K562 (cell line): Measurements from ENCODE around the gene STX11. TPM values are rescaled to one million over a fixed set of nuclear protein-coding genes. Genes with fewer than 3 reads are reported as not detected.

ENCODE experiments used
- ATAC-seq: fragments of 200-7000 bp; cut with Tn5 transposase; 3 replicates; pipeline ENCODE4 v1.9.1; 2020; ENCODE audit warnings: moderate library complexity
- BruUV-seq: library from RNA; stranded (reverse); fragments of 400-500 nt; replicated peaks from 2 replicates; lab custom pipeline; 2021; lab: Mats Ljungman, UMichigan
- CTCF ChIA-PET: fragments of 300-600 bp; formaldehyde crosslinking; extraction: SDS; loops from one replicate; lab custom pipeline; 2021; ENCODE audit warnings: low intra/inter-chr PET ratio; lab: Yijun Ruan, JAX
- POLR2A ChIA-PET: fragments of 300-600, 350-650 bp; sonication (Branson Sonifier 250); formaldehyde crosslinking; extraction: SDS; loops from one replicate; lab custom pipeline; 2021; ENCODE audit warnings: antibody characterized with exemption, inconsistent platforms; lab: Yijun Ruan, JAX
- DNase-seq, 4 experiments: peaks; one replicate each; pipeline versions ENCODE4 v3.0.0 to v3.0.0-alpha.2; 2011 to 2018; ENCODE audit warnings: low spot score in 3 of 4, mixed read lengths in 3 of 4; ENCODE audit errors: extremely low read depth in 1 of 4
- FAIRE-seq: peaks from 2 replicates; lab custom pipeline; 2011; peaks lifted over from hg19 to GRCh38; lab: Jason Lieb, UNC
- H2AFZ ChIP-seq: 2 replicates; pipeline ENCODE4 v1.6.0; 2011; ENCODE audit warnings: low read depth, low read length, control low read depth, inconsistent platforms
- H3K27ac ChIP-seq: fragments of 200-600 bp; 3 replicates; pipeline ENCODE4 v1.8.0; 2011; ENCODE audit warnings: low read depth, mild to moderate bottlenecking, control low read depth, inconsistent platforms, low read length, moderate library complexity, mixed read lengths; ENCODE audit errors: extremely low read depth
- H3K27me3 ChIP-seq, 2 experiments: fragments of 300-600 bp in 1 of 2; 2 replicates in 1 of 2; 3 replicates in 1 of 2; pipeline versions ENCODE4 v1.6.0 to v1.8.0; 2011; ENCODE audit warnings: inconsistent platforms in 2 of 2, low read length in 2 of 2, mild to moderate bottlenecking in 1 of 2, mixed read lengths in 1 of 2, moderate library complexity in 1 of 2; ENCODE audit not compliant: control insufficient read depth in 2 of 2, insufficient read depth in 2 of 2
- H3K36me3 ChIP-seq: fragments of 300-600 bp; 3 replicates; pipeline ENCODE4 v1.8.0; 2011; ENCODE audit warnings: mild to moderate bottlenecking, low read length, inconsistent platforms; ENCODE audit not compliant: control insufficient read depth, insufficient read depth
- H3K4me1 ChIP-seq, 2 experiments: fragments of 200-600 bp in 1 of 2; replicated peaks in 1 of 2; 2 replicates in 1 of 2; 3 replicates in 1 of 2; pipeline versions ENCODE4 v1.5.1 to v1.8.0; 2011; ENCODE audit warnings: inconsistent platforms in 2 of 2, low read length in 2 of 2, mild to moderate bottlenecking in 1 of 2, mixed read lengths in 1 of 2, moderate library complexity in 1 of 2; ENCODE audit not compliant: control insufficient read depth in 2 of 2, insufficient read depth in 2 of 2
- H3K4me2 ChIP-seq: 2 replicates; pipeline ENCODE4 v1.6.1; 2011; ENCODE audit warnings: low read length, control low read depth, inconsistent platforms, mixed read lengths; ENCODE audit not compliant: insufficient read depth
- H3K4me3 ChIP-seq: fragments of 200-600 bp; sonication (generic), shearing (Covaris generic); 2 replicates; pipeline ENCODE4 v1.5.1; 2016; ENCODE audit warnings: control low read depth, inconsistent platforms
- H3K79me2 ChIP-seq: fragments of 200-600 bp; 3 replicates; pipeline ENCODE4 v1.8.0; 2011; ENCODE audit warnings: low read length, inconsistent platforms; ENCODE audit not compliant: control insufficient read depth, insufficient read depth
- H3K9ac ChIP-seq, 2 experiments: 2 replicates each; pipeline versions ENCODE4 v1.6.0 to v1.6.1; 2011; ENCODE audit warnings: low read depth in 2 of 2, low read length in 2 of 2, control low read depth in 1 of 2, inconsistent platforms in 1 of 2, mild to moderate bottlenecking in 1 of 2, mixed read lengths in 1 of 2; ENCODE audit not compliant: insufficient read depth in 1 of 2
- H3K9me1 ChIP-seq: one replicate; pipeline ENCODE4 v1.6.0; 2011; ENCODE audit warnings: inconsistent platforms, mild to moderate bottlenecking, low read length, moderate library complexity; ENCODE audit not compliant: control insufficient read depth, insufficient read depth
- H3K9me3 ChIP-seq: replicated peaks from 2 replicates; pipeline ENCODE4 v1.5.1; 2011; ENCODE audit warnings: low read depth, low read length, inconsistent platforms; ENCODE audit not compliant: control insufficient read depth, insufficient read depth
- H4K20me1 ChIP-seq: replicated peaks from 2 replicates; pipeline ENCODE4 v1.6.1; 2011; ENCODE audit warnings: low read length, inconsistent platforms, mixed read lengths; ENCODE audit not compliant: control insufficient read depth, insufficient read depth
- ARID2 ChIP-seq: fragments of 450-650 bp; IDR thresholded peaks from 2 replicates; pipeline ENCODE4 v1.6.1; 2017; ENCODE audit warnings: antibody characterized with exemption, mild to moderate bottlenecking
- CCNT2 ChIP-seq: IDR thresholded peaks from 2 replicates; pipeline ENCODE4 v1.6.1; 2011; ENCODE audit warnings: borderline replicate concordance, low read depth, mild to moderate bottlenecking, moderate library complexity, mixed read lengths, low read length; ENCODE audit not compliant: insufficient read length; ENCODE audit errors: extremely low read depth
- CTCF ChIP-seq, 3 experiments: IDR thresholded peaks in 2 of 3; conservative IDR thresholded peaks in 1 of 3; 2 replicates each; pipeline ENCODE4 v1.5.1; 2011 to 2012; ENCODE audit warnings: low read length in 3 of 3, mild to moderate bottlenecking in 3 of 3, control low read depth in 2 of 3, improper control_type of control experiment in 1 of 3, inconsistent platforms in 1 of 3, low read depth in 1 of 3, mixed read lengths in 1 of 3, moderate library complexity in 1 of 3; ENCODE audit not compliant: insufficient read depth in 2 of 3
- IFI16 ChIP-seq: fragments of 250-450 bp; sonication (Bioruptor Pico); IDR thresholded peaks from 2 replicates; pipeline ENCODE4 v2.1.2; 2022; ENCODE audit warnings: mild to moderate bottlenecking, inconsistent platforms
- MAZ ChIP-seq, 2 experiments: fragments of 450-650 bp in 1 of 2; sonication (generic) in 1 of 2; formaldehyde crosslinking; IDR thresholded peaks in 1 of 2; conservative IDR thresholded peaks in 1 of 2; 2 replicates each; pipeline versions ENCODE4 v1.4.0 to v1.5.0; 2020; ENCODE audit warnings: mild to moderate bottlenecking in 1 of 2, missing genetic modification reagents in 1 of 2
- NR3C1 ChIP-seq: sonication (generic); formaldehyde crosslinking; IDR thresholded peaks from 2 replicates; pipeline ENCODE4 v1.8.1; 2022; ENCODE audit warnings: missing genetic modification reagents
- RAD21 ChIP-seq, 2 experiments: fragments of 250-450 bp in 1 of 2; fragments of 450-650 bp in 1 of 2; sonication (Bioruptor Pico) in 1 of 2; formaldehyde crosslinking in 1 of 2; IDR thresholded peaks in 1 of 2; conservative IDR thresholded peaks in 1 of 2; 2 replicates each; pipeline versions ENCODE4 v1.4.0 to v1.8.0; 2020 to 2022; ENCODE audit warnings: mild to moderate bottlenecking in 2 of 2, moderate library complexity in 1 of 2
- REST ChIP-seq, 2 experiments: fragments of 450-650 bp; formaldehyde crosslinking in 1 of 2; IDR thresholded peaks; 2 replicates each; pipeline versions ENCODE4 v1.4.0 to v1.6.1; 2014 to 2020; ENCODE audit warnings: mild to moderate bottlenecking in 2 of 2, borderline replicate concordance in 1 of 2, low read depth in 1 of 2
- SIN3A ChIP-seq, 2 experiments: fragments of 150-350 bp in 1 of 2; IDR thresholded peaks; 2 replicates each; pipeline ENCODE4 v1.6.1; 2011 to 2016; ENCODE audit warnings: borderline replicate concordance in 2 of 2, low read depth in 2 of 2, low read length in 2 of 2, mild to moderate bottlenecking in 2 of 2, moderate library complexity in 2 of 2; ENCODE audit not compliant: control insufficient read depth in 1 of 2
- ZEB2 ChIP-seq: fragments of 450-650 bp; IDR thresholded peaks from 2 replicates; pipeline ENCODE4 v1.6.1; 2016
- WGBS: fragments of 100-300 bp; shearing (Covaris generic); methylation state at CpG from one replicate; pipeline ENCODE4 v1.1.6; 2016; ENCODE audit warnings: low coverage, mixed read lengths; ENCODE audit not compliant: insufficient coverage; ENCODE audit errors: missing lambda C conversion rate; 5-methylcytosine and 5-hydroxymethylcytosine counted together
- in situ Hi-C: fragments of 300-500 bp; cut with MboI; formaldehyde crosslinking; loops from 4 replicates; pipeline ENCODE4 v1.15.0; 2018; ENCODE audit warnings: inconsistent platforms, mixed read lengths
- intact Hi-C: fragments of 100-400 bp; cut with micrococcal nuclease; formaldehyde crosslinking; loops from 2 replicates; pipeline ENCODE4 v1.14.2; 2022
- polyA plus RNA-seq, 8 experiments: library from polyadenylated mRNA; depleted of rRNA in 4 of 8; stranded (reverse) in 5 of 8; unstranded in 3 of 8; fragments of >200 nt; fragmentation: Nextera tagmentation in 2 of 8; fragmentation: Illumina TruSeq in 1 of 8; extraction: Ambion mirVana in 2 of 8; extraction: Trizol in 1 of 8; gene quantifications; 2 replicates each; pipeline versions ENCODE4 v1.2.1 to v1.2.3, GENCODE V29; 2011 to 2014; ENCODE audit warnings: inconsistent platforms in 1 of 8, missing spikeins in 1 of 8
- total RNA-seq, 7 experiments: library from RNA; depleted of rRNA in 6 of 7; stranded (reverse); fragments of >200 nt in 6 of 7; fragmentation: Illumina TruSeq in 2 of 7; extraction: Trizol in 2 of 7; gene quantifications; 2 replicates each; pipeline versions ENCODE4 v1.2.1 to v1.2.3, GENCODE V29; 2011 to 2021; ENCODE audit warnings: low replicate concordance in 1 of 7

Gene STX11
- total and polyA plus RNA-seq, 9 of the 15 experiments (the other 6 are each of a cell fraction or from before 2014, with no cell fraction given), result 0.06 to 0.73 (median 0.40) TPM

- H3K4me1 ChIP-seq, result no peaks in the 10 kb centered on the region
- in situ Hi-C loops (loop anchor here (10.0 kb wide), 1 partner anchor 380 kb away; no protein-coding TSS in a partner anchor), intact Hi-C loops (loop anchor here (1.0 to 5.0 kb wide), 7 partner anchors 46 to 1527 kb away; partner anchors contain the start of gene STX11)
- BruUV-seq, result no TSS peak
- peaks cover 0 to 2% of the 10 kb centered on the region in 2 experiments; a peak in 1 of 5 replicates for H3K27me3 ChIP-seq
- no peaks in the 10 kb centered on the region for H3K79me2 ChIP-seq
- H4K20me1 ChIP-seq, result no peaks in the 10 kb centered on the region
- no peak overlapping the region for H3K4me3 ChIP-seq
- ATAC-seq (peak; percentile 91), FAIRE-seq (peak; percentile 83), DNase-seq (peak; percentile 31 to 82 (median 56))
- POLR2A ChIA-PET, result no interaction called here
- H3K27ac ChIP-seq, result no peak overlapping the region
- CTCF ChIA-PET, result interaction anchor here (0.6 to 2.5 kb wide), 7 partner anchors 92 to 1631 kb away, joined by 3 to 13 read pairs (median 4); no protein-coding TSS in a partner anchor
- H2AFZ ChIP-seq, result no peak overlapping the region
- 0% methylated on average over 2 of the region's 2 CpGs for WGBS
- H3K4me2 ChIP-seq, result no peak overlapping the region
- H3K9me1 ChIP-seq, result no peaks in the 10 kb centered on the region
- no peaks in the 10 kb centered on the region for H3K36me3 ChIP-seq
- no peaks in the 10 kb centered on the region for H3K9me3 ChIP-seq
- no peak overlapping the region for H3K9ac ChIP-seq
- TF ChIP-seq RAD21 (CRISPR knock-in tag; conservative IDR thresholded peaks at IDR 0.05 in 1 of 2, IDR thresholded peaks at IDR 0.05 in 1 of 2) (peak; percentile 96 to 98), IFI16 (CRISPR knock-in tag) (no peak), SIN3A (IDR thresholded peaks at IDR 0.05; ENCODE audit: borderline replicate concordance in 2 of 2, control insufficient read depth in 1 of 2, low read depth in 2 of 2, low read length in 2 of 2) (no peak), CTCF (IDR thresholded peaks at IDR 0.05 in 2 of 3, conservative IDR thresholded peaks at IDR 0.05 in 1 of 3; ENCODE audit: insufficient read depth in 2 of 3, low read depth in 1 of 3, low read length in 3 of 3) (peak; percentile 66 to 89 (median 70)), CCNT2 (no peak), MAZ (CRISPR knock-in tag; conservative IDR thresholded peaks at IDR 0.05 in 1 of 2, IDR thresholded peaks at IDR 0.05 in 1 of 2) (0 out of 4 replicates have a peak, but pooled peaks of 1 of the 2 experiments have one; percentile 28), ARID2 (peak; percentile 71), ZEB2 (0 out of 2 replicates have a peak, but pooled peaks have one; percentile 55), REST (IDR thresholded peaks at IDR 0.05; ENCODE audit: borderline replicate concordance) (peak; percentile 88), REST (CRISPR knock-in tag; IDR thresholded peaks at IDR 0.05; ENCODE audit: low read depth) (no peak), NR3C1 (CRISPR knock-in tag) (no peak)
These were observed 45.3 kb upstream of the STX11 start for GRCh38 chr6:144104898-144105487.
